HepG2 (cell line): ENCODE results near the gene CKB. TPM values are rescaled to one million over a fixed set of nuclear protein-coding genes. Genes with fewer than 3 reads are reported as not detected.

ENCODE experiments used
- AHDC1 ChIP-seq: sonication (generic); formaldehyde crosslinking; IDR thresholded peaks from 2 replicates; pipeline ENCODE4 v1.5.1; 2020; ENCODE audit warnings: mild to moderate bottlenecking, missing genetic modification reagents, borderline replicate concordance
- PCBP1 ChIP-seq: fragments of 200-400 bp; formaldehyde crosslinking; IDR thresholded peaks from 2 replicates; pipeline ENCODE4 v1.6.1; 2017; ENCODE audit warnings: mild to moderate bottlenecking, low read depth, low read length, borderline replicate concordance
- RERE ChIP-seq: IDR thresholded peaks from 2 replicates; pipeline ENCODE4 v1.6.1; 2016; ENCODE audit warnings: low read depth, missing genetic modification reagents, missing compliant biosample characterization
- RFX1 ChIP-seq: fragments of 450-650 bp; IDR thresholded peaks from 2 replicates; pipeline ENCODE4 v1.6.1; 2017
- SMAD1 ChIP-seq: sonication (generic); formaldehyde crosslinking; IDR thresholded peaks from 2 replicates; pipeline ENCODE4 v1.4.0; 2020; ENCODE audit warnings: missing genetic modification reagents, low read depth, mild to moderate bottlenecking, borderline replicate concordance
- SMAD9 ChIP-seq: sonication (generic); formaldehyde crosslinking; IDR thresholded peaks from 2 replicates; pipeline ENCODE4 v1.5.1; 2020; ENCODE audit warnings: mild to moderate bottlenecking, missing genetic modification reagents
- SRSF4 ChIP-seq: fragments of 200-400 bp; formaldehyde crosslinking; IDR thresholded peaks from one replicate; pipeline ENCODE4 v1.6.1; 2018; ENCODE audit warnings: mild to moderate bottlenecking, low read depth, low read length, moderate library complexity; ENCODE audit not compliant: poor library complexity, severe bottlenecking
- USF2 ChIP-seq, 2 experiments: sonication (generic) in 1 of 2; formaldehyde crosslinking in 1 of 2; IDR thresholded peaks; 2 replicates each; pipeline versions ENCODE4 v1.5.1 to v1.6.1; 2011 to 2020; ENCODE audit warnings: borderline replicate concordance in 1 of 2, low read depth in 1 of 2, low read length in 1 of 2, mild to moderate bottlenecking in 1 of 2, missing genetic modification reagents in 1 of 2, moderate library complexity in 1 of 2
- XRCC5 ChIP-seq: fragments of 200-400 bp; formaldehyde crosslinking; optimal IDR thresholded peaks from 2 replicates; pipeline ENCODE3; 2017; ENCODE audit warnings: mild to moderate bottlenecking, low read length
- ZFP37 ChIP-seq: sonication (generic); formaldehyde crosslinking; IDR thresholded peaks from 2 replicates; pipeline ENCODE4 v1.4.0; 2020; ENCODE audit warnings: missing genetic modification reagents, borderline replicate concordance
- ZFY ChIP-seq: sonication (generic); formaldehyde crosslinking; IDR thresholded peaks from 2 replicates; pipeline ENCODE4 v1.4.0; 2020; ENCODE audit warnings: missing genetic modification reagents
- ZNF160 ChIP-seq: sonication (generic); formaldehyde crosslinking; IDR thresholded peaks from 2 replicates; pipeline ENCODE4 v1.8.0; 2022; ENCODE audit warnings: mild to moderate bottlenecking, inconsistent platforms, missing genetic modification reagents
- ZNF317 ChIP-seq: sonication (generic); formaldehyde crosslinking; IDR thresholded peaks from 2 replicates; pipeline ENCODE4 v1.5.0; 2020; ENCODE audit warnings: mild to moderate bottlenecking, missing genetic modification reagents
- ZNF430 ChIP-seq: sonication (generic); formaldehyde crosslinking; IDR thresholded peaks from 2 replicates; pipeline ENCODE4 v1.9.0; 2021; ENCODE audit warnings: mild to moderate bottlenecking, missing genetic modification reagents
- ZNF768 ChIP-seq: sonication (generic); formaldehyde crosslinking; IDR thresholded peaks from 2 replicates; pipeline ENCODE4 v1.4.0; 2020; ENCODE audit warnings: missing genetic modification reagents
- ZNF776 ChIP-seq: sonication (generic); formaldehyde crosslinking; IDR thresholded peaks from 2 replicates; pipeline ENCODE4 v1.4.0; 2020; ENCODE audit warnings: mild to moderate bottlenecking, missing genetic modification reagents
- polyA plus RNA-seq, 8 experiments: library from polyadenylated mRNA; depleted of rRNA in 3 of 8; stranded (reverse) in 7 of 8; unstranded in 1 of 8; fragments of >200 nt; fragmentation: Illumina TruSeq in 4 of 8; extraction: Trizol in 4 of 8; gene quantifications; 2 replicates each; pipeline versions ENCODE4 v1.2.1 to v1.2.3, GENCODE V29; 2011 to 2016; ENCODE audit warnings: low read depth in 4 of 8, missing spikeins in 1 of 8, mixed read lengths in 1 of 8; ENCODE audit not compliant: insufficient read depth in 1 of 8
- total RNA-seq, 5 experiments: library from RNA; depleted of rRNA; stranded (reverse); fragments of >200 nt; fragmentation: Illumina TruSeq; extraction: Trizol; gene quantifications; 2 replicates each; pipeline ENCODE4 v1.2.3, GENCODE V29; 2016; ENCODE audit warnings: low read depth in 1 of 5

Gene CKB
- total and polyA plus RNA-seq, 2 of the 13 experiments (the other 11 are each of a cell fraction or from before 2014, with no cell fraction given): 82.3 to 217 TPM

- no peak for TF ChIP-seq RERE (CRISPR knock-in tag)
- TF ChIP-seq PCBP1: no peak
- TF ChIP-seq ZNF317: peak; percentile 31; the same call in 1 of the 2 replicates
- TF ChIP-seq XRCC5: no peak
- TF ChIP-seq ZNF430 (CRISPR knock-in tag): no peak
- peak; percentile 19; the same call in 1 of the 2 replicates for TF ChIP-seq ZNF768
- peak; percentile 4; the same call in 1 of the 2 replicates for TF ChIP-seq SMAD1 (CRISPR knock-in tag)
- no peak for TF ChIP-seq ZFP37 (CRISPR knock-in tag)
- no peak for TF ChIP-seq AHDC1 (CRISPR knock-in tag)
- TF ChIP-seq ZNF776 (CRISPR knock-in tag): 0 out of 2 replicates have a peak, but pooled peaks have one; percentile 12
- peak; percentile 27; the same call in 1 of the 2 replicates for TF ChIP-seq ZFY
- no peak for TF ChIP-seq SMAD9 (CRISPR knock-in tag)
- no peak for TF ChIP-seq USF2 (IDR thresholded peaks at IDR 0.05; ENCODE audit: low read depth, low read length)
- TF ChIP-seq USF2 (CRISPR knock-in tag; IDR thresholded peaks at IDR 0.05; ENCODE audit: borderline replicate concordance): no peak
- TF ChIP-seq ZNF160 (CRISPR knock-in tag): no peak
- no peak for TF ChIP-seq RFX1
- TF ChIP-seq SRSF4: no peak
Observed at GRCh38 chr14:103517721-103518421, 4.8 kb downstream of the CKB start (continued).
